HUES64 (cell line): ENCODE results near the gene C12orf60.

Experiments used
- H3K27ac ChIP-seq: 2 replicates; pipeline ENCODE4 v1.7.0; 2013; ENCODE audit warnings: low read depth, low read length, inconsistent platforms
- H3K27me3 ChIP-seq: 2 replicates; pipeline ENCODE4 v1.6.1; 2013; ENCODE audit warnings: mild to moderate bottlenecking, low read length; ENCODE audit not compliant: insufficient read depth
- H3K36me3 ChIP-seq: 2 replicates; pipeline ENCODE4 v1.6.1; 2013; ENCODE audit warnings: mild to moderate bottlenecking, low read length; ENCODE audit not compliant: insufficient read depth
- H3K4me1 ChIP-seq: 2 replicates; pipeline ENCODE4 v1.6.1; 2013; ENCODE audit warnings: mild to moderate bottlenecking, low read length, moderate library complexity; ENCODE audit not compliant: insufficient read depth
- H3K4me3 ChIP-seq: 2 replicates; pipeline ENCODE4 v1.5.1; 2013; ENCODE audit warnings: mild to moderate bottlenecking, low read length, moderate library complexity
- H3K9ac ChIP-seq: 2 replicates; pipeline ENCODE4 v1.6.1; 2013; ENCODE audit warnings: mild to moderate bottlenecking, low read depth, low read length
- H3K9me3 ChIP-seq: 2 replicates; pipeline ENCODE4 v1.6.1; 2013; ENCODE audit warnings: low read depth, low read length; ENCODE audit not compliant: insufficient read depth
- WGBS: fragments of 150-250, 120-280 bp; methylation state at CpG from one replicate; pipeline ENCODE4 v1.1.7; 2013; ENCODE audit warnings: missing lambda C conversion rate; 5-methylcytosine and 5-hydroxymethylcytosine counted together

Gene C12orf60

DNA sequence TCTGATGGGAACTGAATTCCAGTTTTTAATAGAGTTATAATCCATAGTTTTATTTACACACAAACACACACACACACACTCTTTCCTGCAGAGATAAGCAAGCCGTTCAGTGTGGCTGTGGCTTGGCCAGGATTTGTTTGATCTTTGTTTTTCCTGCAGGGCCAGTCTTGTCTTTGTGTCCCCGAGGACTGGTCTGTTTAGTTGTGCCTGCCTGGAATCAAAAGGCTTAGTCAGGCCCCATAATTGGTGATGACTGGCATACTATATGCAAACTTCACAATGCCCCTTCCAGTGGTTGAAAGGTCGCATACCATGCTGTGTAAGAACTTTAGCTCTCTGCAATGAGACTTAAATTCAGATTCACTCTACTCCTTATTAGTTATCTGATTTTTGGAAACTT is 26.2 kb upstream of the C12orf60 start:
- Histone ChIP-seq H3K27ac (peak overlapping the region; percentile 26; the same call in 1 of the 2 replicates), H3K9ac (no peak overlapping the region; the same call in 1 of the 2 replicates), H3K27me3 (peaks cover 8% of the 10 kb centered on the region; the same call in 1 of the 2 replicates), H3K4me3 (peak overlapping the region; percentile 6; the same call in 1 of the 2 replicates), H3K9me3 (no peaks in the 10 kb centered on the region), H3K4me1 (peaks cover 20% of the 10 kb centered on the region), H3K36me3 (no peaks in the 10 kb centered on the region)
- 66% methylated on average over 3 of the region's 3 CpGs for WGBS

DNA sequence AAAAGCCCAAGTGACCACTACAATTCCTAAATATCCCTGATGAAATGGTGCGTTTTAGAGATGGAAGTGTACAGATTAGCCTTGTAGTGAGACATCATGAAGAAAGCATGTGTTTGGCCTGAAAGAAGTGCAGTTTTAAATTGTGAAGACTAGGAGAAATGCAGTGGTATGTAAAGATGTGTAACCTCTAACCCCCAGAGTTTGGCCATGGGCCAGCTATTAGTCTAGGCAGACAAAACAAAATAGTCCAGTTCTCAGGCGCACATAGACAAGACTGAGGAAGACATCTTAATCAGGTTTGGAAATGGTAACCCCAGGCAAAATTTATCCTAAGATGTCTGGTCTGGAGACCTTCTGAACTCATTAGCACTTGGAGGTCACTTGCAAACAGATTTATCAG is 23.6 kb upstream of the C12orf60 start:
- 91% methylated on average over 2 of the region's 2 CpGs for WGBS
- Histone ChIP-seq H3K27me3 (peaks cover 8% of the 10 kb centered on the region; the same call in 1 of the 2 replicates), H3K4me3 (no peak overlapping the region), H3K36me3 (peaks cover 11% of the 10 kb centered on the region; the same call in 1 of the 2 replicates), H3K9ac (no peak overlapping the region), H3K27ac (no peak overlapping the region), H3K9me3 (no peaks in the 10 kb centered on the region), H3K4me1 (peaks cover 20% of the 10 kb centered on the region)

DNA sequence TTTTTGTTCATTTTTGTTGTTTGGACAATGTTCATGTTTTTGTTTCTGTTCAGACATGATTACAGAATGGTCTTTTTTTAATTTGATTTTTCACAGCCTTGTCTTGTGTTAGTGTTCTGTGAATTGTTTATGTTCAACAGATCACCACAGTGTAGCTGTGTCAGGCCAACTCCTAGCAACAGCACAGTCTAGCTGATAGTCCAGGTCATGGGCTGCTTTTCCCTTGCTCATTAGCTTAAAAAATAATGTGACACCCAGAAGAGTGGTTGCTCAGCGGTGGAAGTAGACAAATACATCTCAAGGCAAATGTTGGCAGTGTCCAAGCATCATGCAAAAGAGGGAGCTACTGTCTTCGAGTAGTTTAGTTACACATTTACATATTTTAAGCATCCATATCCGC is 22.6 kb upstream of the C12orf60 start:
- H3K27ac ChIP-seq = no peak overlapping the region
- H3K9ac ChIP-seq = no peak overlapping the region
- H3K36me3 ChIP-seq = peaks cover 21% of the 10 kb centered on the region
- H3K4me1 ChIP-seq = peaks cover 14% of the 10 kb centered on the region
- 100% methylated on average over 3 of the region's 3 CpGs for WGBS
- H3K9me3 ChIP-seq = no peaks in the 10 kb centered on the region
- no peak overlapping the region for H3K4me3 ChIP-seq
- no peaks in the 10 kb centered on the region; the same call in 1 of the 2 replicates for H3K27me3 ChIP-seq

DNA sequence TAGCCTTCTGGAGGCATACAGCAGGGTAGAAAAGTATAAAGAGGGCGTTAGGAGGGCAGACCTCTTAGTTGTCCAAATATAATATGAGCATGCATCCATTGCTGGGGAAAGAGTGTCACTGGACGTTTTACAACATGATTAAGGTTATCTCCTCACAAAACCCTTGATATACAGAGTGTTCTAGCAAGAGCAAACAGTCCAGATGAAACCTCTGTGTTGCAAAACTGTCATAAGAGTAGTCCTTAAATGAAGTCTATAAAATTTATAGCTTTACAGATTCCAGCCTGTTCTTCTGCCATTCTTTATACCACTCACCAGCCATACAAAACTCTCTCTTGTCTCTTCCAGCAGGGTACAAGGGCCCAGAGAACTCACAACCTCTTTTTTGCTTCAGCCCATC is 21.9 kb upstream of the C12orf60 start:
- WGBS = 75% methylated on average over 2 of the region's 2 CpGs

DNA sequence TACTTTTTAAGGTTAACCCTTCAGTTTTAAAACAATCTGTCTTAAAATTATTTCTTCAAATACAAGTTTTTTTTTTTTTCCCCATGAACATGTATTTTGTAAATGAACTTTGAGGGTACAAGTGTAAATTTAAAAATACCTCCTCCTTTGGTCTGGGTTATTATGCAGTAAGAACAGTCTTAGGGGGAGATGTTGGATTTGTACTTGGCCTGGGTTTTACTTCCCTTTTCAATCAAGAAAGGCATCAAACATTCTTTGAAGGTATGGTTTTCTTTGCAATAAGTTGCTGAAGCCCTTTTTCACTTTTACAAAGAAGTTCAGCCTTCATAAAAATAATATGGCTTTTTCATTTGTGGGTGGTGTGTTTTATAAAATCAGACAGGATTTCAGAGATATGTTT is 20.7 kb upstream of the C12orf60 start:
- Histone ChIP-seq H3K9me3 (no peaks in the 10 kb centered on the region), H3K36me3 (peaks cover 40% of the 10 kb centered on the region), H3K9ac (no peak overlapping the region), H3K4me3 (no peak overlapping the region), H3K27me3 (no peaks in the 10 kb centered on the region), H3K27ac (no peak overlapping the region), H3K4me1 (no peaks in the 10 kb centered on the region)

More for the DNA sequence above, 21.9 kb upstream of the C12orf60 start:
- Histone ChIP-seq H3K4me3 (no peak overlapping the region), H3K9me3 (no peaks in the 10 kb centered on the region), H3K27ac (no peak overlapping the region), H3K36me3 (peaks cover 28% of the 10 kb centered on the region), H3K4me1 (peaks cover 10% of the 10 kb centered on the region), H3K27me3 (no peaks in the 10 kb centered on the region), H3K9ac (no peak overlapping the region)

DNA sequence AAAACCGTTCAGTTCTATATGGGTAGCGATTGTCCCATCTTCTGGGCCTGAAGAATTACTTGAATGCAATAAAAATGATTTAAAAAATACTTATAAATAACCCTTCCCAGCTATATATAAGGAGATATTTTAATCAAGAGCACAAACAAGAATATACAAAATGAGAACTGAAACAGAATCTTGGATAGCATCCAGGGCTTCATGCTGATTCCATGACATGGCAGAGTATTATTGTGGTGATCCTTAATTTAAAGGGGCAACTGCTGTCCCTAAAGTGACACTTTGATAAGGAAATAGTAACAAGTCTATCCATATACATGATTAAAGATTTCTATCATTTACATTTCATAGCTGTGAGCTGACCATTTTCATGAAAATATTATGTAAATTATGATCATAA is 19.0 kb upstream of the C12orf60 start:
- H3K36me3 ChIP-seq = peaks cover 57% of the 10 kb centered on the region
- H3K27ac ChIP-seq = no peak overlapping the region
- 92% methylated on average over 2 of the region's 2 CpGs for WGBS
- no peaks in the 10 kb centered on the region for H3K4me1 ChIP-seq
- H3K27me3 ChIP-seq = no peaks in the 10 kb centered on the region
- no peak overlapping the region for H3K4me3 ChIP-seq
- H3K9ac ChIP-seq = no peak overlapping the region
- no peaks in the 10 kb centered on the region for H3K9me3 ChIP-seq

DNA sequence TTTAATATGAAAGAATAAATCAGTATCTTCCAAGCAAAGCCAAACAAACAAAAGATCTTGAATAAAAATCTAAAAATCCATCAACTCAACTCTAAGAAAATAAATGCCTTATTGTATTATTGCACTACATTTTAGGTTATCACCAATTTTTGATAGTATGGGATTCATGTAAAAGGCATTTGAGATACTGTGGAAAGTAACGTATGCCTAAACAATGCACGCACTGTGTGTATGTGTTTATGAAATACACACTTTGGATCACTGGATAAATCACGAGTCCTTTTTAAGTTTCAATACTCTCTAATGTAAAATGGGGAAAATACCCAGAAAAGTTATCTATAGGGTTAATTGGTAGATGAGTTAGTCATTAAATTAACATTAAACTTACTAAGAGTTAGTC is 17.9 kb upstream of the C12orf60 start:
- Histone ChIP-seq H3K9me3 (no peaks in the 10 kb centered on the region), H3K27ac (no peak overlapping the region), H3K4me1 (no peaks in the 10 kb centered on the region), H3K36me3 (peaks cover 68% of the 10 kb centered on the region), H3K4me3 (no peak overlapping the region), H3K27me3 (no peaks in the 10 kb centered on the region), H3K9ac (no peak overlapping the region)
- WGBS = 90% methylated on average over 3 of the region's 3 CpGs

DNA sequence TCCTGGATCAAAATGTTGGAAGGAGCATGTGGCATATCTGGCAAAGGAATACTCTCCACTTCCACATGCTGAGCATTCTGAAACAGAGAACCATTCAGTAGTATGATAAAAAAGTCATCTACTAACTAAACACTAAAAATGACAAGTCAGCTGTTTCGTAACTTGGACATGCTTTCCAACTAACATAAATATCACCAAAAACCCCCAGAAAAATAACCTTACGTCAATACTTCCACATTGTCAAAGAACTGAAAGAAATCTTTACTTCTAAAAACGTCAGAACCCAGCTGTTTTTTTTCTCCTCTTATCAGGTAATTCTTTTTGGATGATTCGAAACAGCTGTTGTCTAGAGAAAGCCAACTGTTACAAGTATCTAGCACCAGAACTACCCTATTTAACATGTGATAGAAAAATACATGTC is 8.4 kb upstream of the C12orf60 start:
- H3K4me3 ChIP-seq = no peak overlapping the region
- 97% methylated on average over 4 of the region's 4 CpGs for WGBS
- no peak overlapping the region for H3K9ac ChIP-seq
- no peaks in the 10 kb centered on the region for H3K27me3 ChIP-seq
- no peaks in the 10 kb centered on the region for H3K4me1 ChIP-seq
- no peak overlapping the region for H3K27ac ChIP-seq
- peaks cover 98% of the 10 kb centered on the region for H3K36me3 ChIP-seq
- H3K9me3 ChIP-seq = no peaks in the 10 kb centered on the region

DNA sequence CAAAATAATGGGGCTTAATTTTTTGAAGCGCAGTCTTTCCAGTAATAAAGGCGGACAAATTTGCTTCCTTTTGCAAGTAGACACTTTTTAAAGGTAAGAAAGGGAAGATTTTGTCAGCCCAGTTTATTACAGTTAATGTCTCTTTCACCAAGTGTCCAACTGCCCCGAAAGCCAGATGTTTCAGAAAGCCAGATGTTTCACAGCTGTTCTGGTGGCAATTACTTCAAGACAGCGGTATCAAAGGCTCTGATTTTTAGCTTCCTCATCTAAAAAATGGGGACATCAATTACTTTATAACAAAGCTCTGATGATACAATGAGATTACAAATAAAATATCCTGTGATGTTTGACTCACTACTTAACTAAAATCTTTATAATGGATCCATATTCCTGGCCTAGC is 1.2 kb upstream of the C12orf60 start:
- Histone ChIP-seq H3K4me3 (peak overlapping the region; percentile 71), H3K4me1 (peaks cover 15% of the 10 kb centered on the region), H3K27ac (no peak overlapping the region), H3K36me3 (peaks cover 37% of the 10 kb centered on the region), H3K9ac (peak overlapping the region; percentile 90), H3K27me3 (no peaks in the 10 kb centered on the region), H3K9me3 (no peaks in the 10 kb centered on the region)
- 79% methylated on average over 4 of the region's 4 CpGs for WGBS

DNA sequence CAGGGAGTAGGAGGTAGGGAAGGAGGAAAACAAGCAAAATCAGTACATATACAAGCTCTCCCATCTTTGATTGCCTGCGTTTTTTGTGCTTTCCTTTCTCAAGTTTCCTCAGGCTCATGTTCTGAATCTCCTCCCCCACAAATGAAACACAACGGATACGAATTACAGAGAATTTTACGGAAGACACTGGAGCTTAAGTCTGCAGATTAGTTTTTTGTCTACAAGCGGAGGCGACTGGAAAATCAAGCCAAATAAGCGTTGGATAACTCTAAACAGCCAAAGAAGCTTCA is 804 bp upstream of the C12orf60 start:
- Histone ChIP-seq H3K9ac (peak overlapping the region; percentile 90), H3K27me3 (no peaks in the 10 kb centered on the region), H3K4me1 (peaks cover 15% of the 10 kb centered on the region), H3K9me3 (no peaks in the 10 kb centered on the region), H3K36me3 (peaks cover 33% of the 10 kb centered on the region), H3K4me3 (peak overlapping the region; percentile 71), H3K27ac (peak overlapping the region; percentile 79)
- 0% methylated on average over 7 of the region's 7 CpGs for WGBS

DNA sequence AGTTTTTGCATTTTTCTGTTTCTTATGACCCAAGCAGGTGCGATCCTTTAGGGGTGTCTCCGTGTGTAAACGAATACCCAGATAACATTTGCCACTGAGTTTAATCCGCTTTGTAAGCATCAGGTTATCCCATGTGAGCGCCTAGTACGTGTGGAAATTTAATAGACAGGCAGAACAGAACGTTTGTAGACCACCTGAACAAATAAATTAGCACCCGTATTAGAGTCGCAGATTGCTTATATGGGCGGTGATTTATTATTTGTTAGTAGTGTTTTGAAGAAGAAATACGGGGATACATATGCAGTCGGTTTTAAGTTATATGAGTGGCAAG is 325 bp downstream of the C12orf60 start:
- Histone ChIP-seq H3K4me1 (peaks cover 15% of the 10 kb centered on the region), H3K4me3 (peak overlapping the region; percentile 71), H3K9me3 (no peaks in the 10 kb centered on the region), H3K27me3 (no peaks in the 10 kb centered on the region), H3K36me3 (peaks cover 22% of the 10 kb centered on the region), H3K9ac (peak overlapping the region; percentile 75), H3K27ac (peak overlapping the region; percentile 29)
- under 1% methylated on average over 12 of the region's 12 CpGs for WGBS

DNA sequence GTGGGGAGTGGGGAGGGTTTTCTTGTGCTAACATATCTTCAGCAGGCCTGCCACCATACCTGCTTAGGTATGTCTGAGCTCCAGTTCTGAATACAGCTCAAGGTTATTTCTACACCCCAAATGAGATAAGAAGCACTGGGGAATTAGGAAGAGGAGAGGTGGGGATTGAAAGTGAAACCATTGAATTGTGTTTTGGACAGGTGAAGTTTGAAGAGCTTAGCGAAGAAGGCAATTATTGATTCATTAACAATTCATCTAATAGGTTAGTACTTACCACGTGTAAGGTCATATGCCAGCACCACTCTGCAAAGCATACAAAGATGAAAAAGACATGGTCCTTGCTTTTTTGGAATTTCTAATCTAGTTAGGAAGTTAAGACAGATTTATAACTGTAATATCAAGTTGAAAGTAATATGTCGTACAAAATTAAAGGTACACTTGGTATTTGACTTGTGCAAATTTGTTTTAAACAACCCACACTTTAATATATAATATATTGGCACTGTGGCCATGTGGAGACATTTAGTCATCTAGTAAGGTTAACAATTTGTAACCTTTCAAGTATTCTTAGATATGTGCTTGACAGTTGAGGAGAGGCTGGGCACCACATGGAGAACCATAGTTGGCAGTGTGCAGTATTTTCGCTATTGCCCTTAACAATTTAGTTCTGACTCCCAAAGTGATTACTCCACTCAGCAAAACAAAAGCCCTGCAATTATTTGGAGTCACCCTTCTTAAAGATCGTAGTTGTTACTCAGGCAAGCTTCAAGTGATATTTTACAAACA is 6.9 kb downstream of the C12orf60 start:
- H3K4me3 ChIP-seq = no peak overlapping the region
- H3K27me3 ChIP-seq = no peaks in the 10 kb centered on the region
- 86% methylated on average over 3 of the region's 5 CpGs for WGBS
- no peak overlapping the region for H3K27ac ChIP-seq
- H3K4me1 ChIP-seq = no peaks in the 10 kb centered on the region
- H3K36me3 ChIP-seq = no peaks in the 10 kb centered on the region
- H3K9me3 ChIP-seq = no peaks in the 10 kb centered on the region
- H3K9ac ChIP-seq = no peak overlapping the region
